ENCODE data around the gene CLTC.
A peak's percentile ranks its signal among the peaks of the same experiment; 100 is the strongest.

CLTC gene

DNA sequence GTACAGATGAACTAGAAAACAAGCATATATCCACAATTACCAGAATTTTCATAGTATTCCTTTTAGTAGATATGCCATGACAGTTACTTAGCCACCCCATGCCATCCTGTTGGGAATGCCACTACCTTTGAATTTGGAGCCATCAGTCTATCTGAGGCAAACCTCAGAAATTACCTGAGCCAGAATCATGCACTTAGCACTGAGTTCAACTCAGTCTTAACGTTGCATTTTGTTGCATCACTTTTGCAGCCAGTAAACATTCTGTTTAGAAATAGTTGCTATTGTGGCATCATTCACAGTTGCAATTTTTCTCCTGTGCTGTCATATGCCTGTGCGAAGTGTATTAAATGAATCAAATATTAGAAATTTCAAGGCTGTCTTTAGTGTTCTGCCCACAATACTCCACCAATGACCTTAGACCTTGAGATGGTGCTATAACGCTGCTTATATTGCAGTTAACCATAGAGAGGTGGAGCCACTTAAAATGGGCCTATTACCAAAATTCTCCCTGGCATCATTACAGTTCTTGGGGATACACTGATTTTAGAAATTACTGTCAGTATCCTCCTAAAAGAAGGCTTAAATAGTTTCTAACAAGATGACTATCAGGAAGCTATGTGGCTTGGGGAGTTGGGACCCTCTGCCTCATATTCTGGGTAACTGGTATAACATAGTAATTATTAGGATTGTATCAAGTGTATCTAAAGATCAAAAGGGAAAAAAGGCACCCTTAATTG lies 76.4 kb downstream of the CLTC start:
- H3K9ac ChIP-seq (ENCODE audit: low read depth in 1 of 2, low read length in 2 of 2): no peak overlapping the region
- H3K36me3 ChIP-seq (ENCODE audit: control insufficient read depth in 1 of 2, insufficient read depth in 2 of 2, low read length in 2 of 2): peaks cover 28 to 77% of the 10 kb centered on the region in 2 donors

DNA sequence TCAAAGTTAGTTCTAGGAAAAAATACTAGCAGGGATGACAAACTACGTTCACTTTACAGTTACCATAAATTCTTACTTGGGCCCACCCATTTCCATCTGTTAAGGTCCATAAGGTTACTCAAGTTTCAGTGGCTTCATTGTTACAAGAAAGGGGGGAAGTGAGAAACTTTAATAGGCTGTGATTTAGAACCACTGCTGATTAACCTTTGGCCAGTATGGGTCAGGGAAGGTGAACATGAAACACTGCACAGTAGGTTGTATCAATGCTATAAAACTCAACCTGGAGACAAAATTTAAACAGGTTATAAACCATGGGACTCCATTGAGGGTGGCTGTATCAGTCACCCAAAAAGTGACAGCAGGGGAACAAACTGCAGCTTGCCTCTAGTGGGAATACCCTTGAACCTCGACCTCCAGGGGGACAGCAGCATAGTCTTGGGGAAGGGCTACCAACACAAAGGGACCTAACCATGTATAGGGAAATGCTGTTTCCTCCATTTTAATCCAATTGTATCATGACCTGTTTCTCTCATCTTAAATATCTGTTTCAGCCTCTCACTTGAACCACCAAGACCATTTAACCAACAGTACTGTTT lies 77.1 kb downstream of the CLTC start:
- no peak overlapping the region for H3K27ac ChIP-seq (ENCODE audit: low read depth, low read length)
- H3K27me3 ChIP-seq (ENCODE audit: control insufficient read depth in 1 of 2, insufficient read depth in 2 of 2, low read length in 2 of 2): no peaks in the 10 kb centered on the region
- H3K4me1 ChIP-seq (ENCODE audit: control insufficient read depth in 1 of 2, insufficient read depth in 2 of 2, low read length in 2 of 2): peaks cover 4 to 17% of the 10 kb centered on the region in 2 donors
- no peaks in the 10 kb centered on the region for H3K9me3 ChIP-seq (ENCODE audit: control insufficient read depth in 1 of 2, low read length in 2 of 2)
- H3K36me3 ChIP-seq (ENCODE audit: control insufficient read depth in 1 of 2, insufficient read depth in 2 of 2, low read length in 2 of 2): peaks cover 28 to 74% of the 10 kb centered on the region in 2 donors
- H3K4me3 ChIP-seq (ENCODE audit: low read depth in 1 of 2, low read length in 2 of 2): no peak overlapping the region
- H3K9ac ChIP-seq (ENCODE audit: low read depth in 1 of 2, low read length in 2 of 2): no peak overlapping the region

More for the DNA sequence above, 76.4 kb downstream of the CLTC start:
- H3K27me3 ChIP-seq (ENCODE audit: control insufficient read depth in 1 of 2, insufficient read depth in 2 of 2, low read length in 2 of 2): no peaks in the 10 kb centered on the region
- no peak overlapping the region for H3K27ac ChIP-seq (ENCODE audit: low read depth, low read length)
- no peak overlapping the region for H3K4me3 ChIP-seq (ENCODE audit: low read depth in 1 of 2, low read length in 2 of 2)
- peaks cover 4 to 17% of the 10 kb centered on the region in 2 donors for H3K4me1 ChIP-seq (ENCODE audit: control insufficient read depth in 1 of 2, insufficient read depth in 2 of 2, low read length in 2 of 2)
- H3K9me3 ChIP-seq (ENCODE audit: control insufficient read depth in 1 of 2, low read length in 2 of 2): no peaks in the 10 kb centered on the region

DNA sequence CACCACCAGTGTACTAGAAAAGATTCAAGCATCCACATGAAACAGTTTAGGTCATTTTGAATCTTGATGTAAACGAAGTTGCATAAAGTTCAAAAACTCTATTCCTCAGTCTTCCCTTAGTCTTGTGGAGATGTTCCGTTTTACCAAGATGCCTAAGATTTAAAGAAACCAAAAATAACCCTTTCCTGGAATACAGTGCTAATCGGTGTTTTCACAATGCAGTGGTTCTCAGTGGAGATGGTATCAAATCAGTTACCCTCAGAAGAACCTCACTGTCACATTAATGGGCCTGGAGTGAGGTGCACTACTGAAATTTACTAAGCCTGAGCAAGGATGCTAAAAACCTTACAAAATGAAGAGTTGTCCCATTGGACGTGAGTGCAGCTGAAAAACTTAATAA lies 78.4 kb downstream of the CLTC start:
- H3K4me3 ChIP-seq (ENCODE audit: low read depth in 1 of 2, low read length in 2 of 2): no peak overlapping the region
- H3K4me1 ChIP-seq (ENCODE audit: control insufficient read depth in 1 of 2, insufficient read depth in 2 of 2, low read length in 2 of 2): peaks cover 4 to 17% of the 10 kb centered on the region in 2 donors
- no peak overlapping the region for H3K9ac ChIP-seq (ENCODE audit: low read depth in 1 of 2, low read length in 2 of 2)
- no peaks in the 10 kb centered on the region for H3K9me3 ChIP-seq (ENCODE audit: control insufficient read depth in 1 of 2, low read length in 2 of 2)
- H3K27me3 ChIP-seq (ENCODE audit: control insufficient read depth in 1 of 2, insufficient read depth in 2 of 2, low read length in 2 of 2): no peaks in the 10 kb centered on the region
- H3K36me3 ChIP-seq (ENCODE audit: control insufficient read depth in 1 of 2, insufficient read depth in 2 of 2, low read length in 2 of 2): peaks cover 25 to 69% of the 10 kb centered on the region in 2 donors
- no peak overlapping the region for H3K27ac ChIP-seq (ENCODE audit: low read depth, low read length)

DNA sequence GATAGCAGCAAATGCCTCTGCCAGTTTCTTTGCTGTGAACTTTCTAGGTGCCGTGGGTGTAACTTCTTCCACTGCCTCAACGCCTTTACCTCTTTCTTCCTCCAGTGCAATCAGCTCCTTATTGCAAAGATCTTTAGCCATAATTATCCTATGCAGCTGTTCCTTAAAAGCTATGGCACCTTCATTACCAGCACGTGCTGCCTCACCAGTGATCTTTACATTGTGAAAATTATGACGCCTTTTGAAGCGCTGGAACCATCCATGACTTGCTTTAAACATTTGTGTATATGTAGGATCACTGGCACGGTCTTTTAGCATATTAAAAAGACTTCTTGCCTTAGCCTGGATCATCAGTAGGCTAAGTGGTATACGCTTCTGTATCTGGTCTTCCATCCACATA lies 79.5 kb downstream of the CLTC start:
- Histone ChIP-seq H3K27me3 (ENCODE audit: control insufficient read depth in 1 of 2, insufficient read depth in 2 of 2, low read length in 2 of 2) (no peaks in the 10 kb centered on the region), H3K9ac (ENCODE audit: low read depth in 1 of 2, low read length in 2 of 2) (no peak overlapping the region), H3K4me3 (ENCODE audit: low read depth in 1 of 2, low read length in 2 of 2) (no peak overlapping the region), H3K9me3 (ENCODE audit: control insufficient read depth in 1 of 2, low read length in 2 of 2) (no peaks in the 10 kb centered on the region), H3K36me3 (ENCODE audit: control insufficient read depth in 1 of 2, insufficient read depth in 2 of 2, low read length in 2 of 2) (peaks cover 19 to 61% of the 10 kb centered on the region in 2 donors), H3K27ac (ENCODE audit: low read depth, low read length) (no peak overlapping the region), H3K4me1 (ENCODE audit: control insufficient read depth in 1 of 2, insufficient read depth in 2 of 2, low read length in 2 of 2) (peaks cover 4 to 17% of the 10 kb centered on the region in 2 donors)

DNA sequence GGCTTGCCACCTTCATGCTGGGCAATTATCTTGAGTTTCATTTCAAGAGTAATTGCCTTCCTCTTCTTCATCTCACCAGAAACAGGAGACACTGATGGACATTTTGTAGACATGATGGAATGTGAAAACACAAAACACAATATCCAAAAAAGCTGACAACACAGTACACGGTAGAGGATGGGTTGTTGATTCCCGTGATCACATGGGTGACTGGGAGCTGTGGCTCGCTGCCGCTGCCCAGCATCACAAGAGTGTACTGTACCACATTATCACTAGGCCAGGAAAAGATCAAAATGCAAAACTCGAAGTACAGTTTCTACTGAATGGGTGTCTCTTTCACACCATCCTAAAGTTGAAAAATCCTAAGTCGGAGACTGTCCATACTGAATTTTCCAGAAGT lies 80.1 kb downstream of the CLTC start:
- peaks cover 19 to 59% of the 10 kb centered on the region in 2 donors for H3K36me3 ChIP-seq (ENCODE audit: control insufficient read depth in 1 of 2, insufficient read depth in 2 of 2, low read length in 2 of 2)

DNA sequence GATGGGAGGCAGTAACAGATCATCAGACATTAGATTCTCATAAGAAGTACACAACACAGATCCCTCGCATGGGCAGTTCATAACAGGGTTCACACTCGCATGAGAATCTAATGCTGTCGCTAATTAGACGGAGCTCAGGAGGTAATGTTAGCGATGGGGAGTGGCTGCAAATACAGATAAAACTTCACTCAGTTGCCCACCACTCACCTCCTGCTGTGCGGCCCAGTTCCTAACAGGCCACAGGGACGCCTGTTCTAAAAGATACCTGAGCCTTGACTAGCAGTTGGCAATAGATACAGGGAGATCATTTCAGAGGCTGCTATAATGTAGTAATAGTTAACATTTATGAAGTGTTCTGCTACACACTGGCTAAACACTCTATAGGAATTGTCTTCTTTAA lies 82.6 kb downstream of the CLTC start:
- no peaks in the 10 kb centered on the region for H3K9me3 ChIP-seq (ENCODE audit: control insufficient read depth in 1 of 2, low read length in 2 of 2)
- no peak overlapping the region for H3K27ac ChIP-seq (ENCODE audit: low read depth, low read length)
- H3K9ac ChIP-seq (ENCODE audit: low read depth in 1 of 2, low read length in 2 of 2): no peak overlapping the region
- H3K36me3 ChIP-seq (ENCODE audit: control insufficient read depth in 1 of 2, insufficient read depth in 2 of 2, low read length in 2 of 2): peaks cover 5 to 37% of the 10 kb centered on the region in 2 donors
- peaks cover 11 to 12% of the 10 kb centered on the region in 2 donors for H3K4me1 ChIP-seq (ENCODE audit: control insufficient read depth in 1 of 2, insufficient read depth in 2 of 2, low read length in 2 of 2)
- no peak overlapping the region for H3K4me3 ChIP-seq (ENCODE audit: low read depth in 1 of 2, low read length in 2 of 2)
- no peaks in the 10 kb centered on the region for H3K27me3 ChIP-seq (ENCODE audit: control insufficient read depth in 1 of 2, insufficient read depth in 2 of 2, low read length in 2 of 2)

More for the DNA sequence above, 80.1 kb downstream of the CLTC start:
- no peak overlapping the region for H3K9ac ChIP-seq (ENCODE audit: low read depth in 1 of 2, low read length in 2 of 2)
- no peak overlapping the region for H3K27ac ChIP-seq (ENCODE audit: low read depth, low read length)
- no peak overlapping the region for H3K4me3 ChIP-seq (ENCODE audit: low read depth in 1 of 2, low read length in 2 of 2)
- no peaks in the 10 kb centered on the region for H3K9me3 ChIP-seq (ENCODE audit: control insufficient read depth in 1 of 2, low read length in 2 of 2)
- H3K4me1 ChIP-seq (ENCODE audit: control insufficient read depth in 1 of 2, insufficient read depth in 2 of 2, low read length in 2 of 2): peaks cover 4 to 17% of the 10 kb centered on the region in 2 donors
- H3K27me3 ChIP-seq (ENCODE audit: control insufficient read depth in 1 of 2, insufficient read depth in 2 of 2, low read length in 2 of 2): no peaks in the 10 kb centered on the region

DNA sequence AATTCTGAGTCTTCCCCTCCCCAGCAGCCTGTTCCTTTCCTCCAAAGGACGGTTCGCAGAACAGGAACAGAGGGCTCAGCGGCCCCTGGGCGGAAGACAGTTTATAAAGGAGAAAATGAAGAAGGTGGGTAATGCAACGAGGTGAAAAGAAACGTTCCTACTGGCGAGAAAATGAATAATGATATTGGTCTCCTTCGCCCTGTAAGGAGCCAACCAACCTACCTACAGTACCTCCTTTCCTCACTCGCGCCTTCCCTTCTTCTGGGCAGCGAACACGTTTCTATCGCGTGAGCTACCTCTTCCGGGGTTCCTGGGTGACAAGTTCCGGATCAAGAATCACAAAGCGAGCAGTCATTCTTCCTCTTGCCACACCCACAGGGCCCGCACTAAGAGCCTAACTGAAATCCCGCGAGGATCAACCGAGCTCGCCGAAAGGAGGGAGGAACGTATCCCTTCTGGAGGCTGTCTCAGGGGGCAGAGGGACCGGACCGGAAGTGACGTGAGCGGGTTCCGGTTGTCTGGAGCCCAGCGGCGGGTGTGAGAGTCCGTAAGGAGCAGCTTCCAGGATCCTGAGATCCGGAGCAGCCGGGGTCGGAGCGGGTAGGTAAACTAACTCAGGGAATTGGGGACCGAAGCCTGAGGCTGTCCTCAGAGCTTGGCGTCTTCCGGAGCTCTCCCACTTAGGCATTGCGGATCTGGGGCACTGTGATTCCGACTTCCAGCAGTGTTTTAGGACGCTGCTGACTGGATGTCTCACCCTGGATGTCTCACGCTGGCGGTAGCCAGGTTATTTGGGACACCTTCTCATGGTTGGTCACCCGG lies 87.7 kb downstream of the CLTC start, which contains the start of the genes PTRH2 and VMP1:
PTRH2 (minus strand) TSS at position 282 of the 822 bp plus-strand sequence. CDS start 9,452 bp downstream, outside the sequence.
VMP1 (plus strand) TSS at position 506 of the 822 bp plus-strand sequence. CDS start 23,793 bp downstream, outside the sequence.
- Histone ChIP-seq H3K27me3 (ENCODE audit: control insufficient read depth in 1 of 2, insufficient read depth in 2 of 2, low read length in 2 of 2) (no peaks in the 10 kb centered on the region), H3K4me3 (ENCODE audit: low read depth in 1 of 2, low read length in 2 of 2) (peak within 1 kb of the TSS; percentile 88 to 100), H3K36me3 (ENCODE audit: control insufficient read depth in 1 of 2, insufficient read depth in 2 of 2, low read length in 2 of 2) (peaks cover 0 to 6% of the 10 kb centered on the region in 2 donors), H3K4me1 (ENCODE audit: control insufficient read depth in 1 of 2, insufficient read depth in 2 of 2, low read length in 2 of 2) (peaks cover 36 to 44% of the 10 kb centered on the region in 2 donors), H3K27ac (ENCODE audit: low read depth, low read length) (peak within 1 kb of the TSS; percentile 89), H3K9me3 (ENCODE audit: control insufficient read depth in 1 of 2, low read length in 2 of 2) (no peaks in the 10 kb centered on the region), H3K9ac (ENCODE audit: low read depth in 1 of 2, low read length in 2 of 2) (peak within 1 kb of the TSS; percentile 74 to 100)

DNA sequence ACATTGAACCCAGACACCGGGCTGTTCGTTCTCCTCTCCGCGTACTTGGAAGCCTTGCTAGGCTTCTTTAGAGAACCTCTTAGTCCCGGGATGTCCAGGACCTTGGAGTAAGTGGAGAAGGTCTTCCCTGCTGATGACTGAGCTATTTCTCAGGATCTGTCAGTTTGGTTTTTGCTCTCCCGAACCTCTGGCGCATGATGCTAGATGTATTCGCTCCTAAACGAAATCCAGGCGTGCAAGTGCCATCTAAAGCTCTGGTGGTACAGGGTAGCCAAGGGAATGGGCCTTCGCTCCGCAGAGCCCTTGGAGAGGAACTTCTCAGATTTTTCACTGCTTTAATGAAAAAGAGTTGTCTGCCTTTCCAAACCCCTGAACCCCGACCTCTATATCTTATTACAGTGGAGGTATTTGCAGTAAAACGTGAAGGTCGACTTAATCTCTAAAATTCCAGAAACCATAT lies 88.3 kb downstream of the CLTC start:
- peak overlapping the region; percentile 88 to 100 for H3K4me3 ChIP-seq (ENCODE audit: low read depth in 1 of 2, low read length in 2 of 2)
- H3K4me1 ChIP-seq (ENCODE audit: control insufficient read depth in 1 of 2, insufficient read depth in 2 of 2, low read length in 2 of 2): peaks cover 36 to 51% of the 10 kb centered on the region in 2 donors
- H3K9ac ChIP-seq (ENCODE audit: low read depth in 1 of 2, low read length in 2 of 2): peak overlapping the region; percentile 74 to 100
- peaks cover 0 to 5% of the 10 kb centered on the region in 2 donors for H3K36me3 ChIP-seq (ENCODE audit: control insufficient read depth in 1 of 2, insufficient read depth in 2 of 2, low read length in 2 of 2)
- H3K27ac ChIP-seq (ENCODE audit: low read depth, low read length): peak overlapping the region; percentile 89
- no peaks in the 10 kb centered on the region for H3K27me3 ChIP-seq (ENCODE audit: control insufficient read depth in 1 of 2, insufficient read depth in 2 of 2, low read length in 2 of 2)
- H3K9me3 ChIP-seq (ENCODE audit: control insufficient read depth in 1 of 2, low read length in 2 of 2): no peaks in the 10 kb centered on the region

DNA sequence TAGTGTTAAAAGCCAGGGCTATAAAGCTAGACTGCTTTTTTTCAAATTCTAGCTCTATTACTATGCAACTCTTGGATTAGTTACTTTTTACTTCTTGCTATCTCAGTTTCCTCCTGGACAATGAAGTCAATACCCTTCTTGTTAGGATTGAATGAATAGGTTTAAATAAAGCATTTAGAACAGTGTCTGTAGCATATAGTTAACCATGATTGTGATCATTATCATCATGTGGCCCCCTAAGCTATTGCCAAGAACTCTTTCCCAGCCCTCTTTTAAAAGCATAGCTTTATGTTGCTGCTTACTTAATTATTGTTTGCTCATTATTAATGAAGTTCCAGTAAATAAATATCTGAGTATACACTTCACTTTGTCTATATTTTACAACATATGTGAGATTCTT lies 92.2 kb downstream of the CLTC start:
- Histone ChIP-seq H3K27me3 (ENCODE audit: control insufficient read depth in 1 of 2, insufficient read depth in 2 of 2, low read length in 2 of 2) (no peaks in the 10 kb centered on the region), H3K27ac (ENCODE audit: low read depth, low read length) (no peak overlapping the region), H3K9me3 (ENCODE audit: control insufficient read depth in 1 of 2, low read length in 2 of 2) (no peaks in the 10 kb centered on the region), H3K9ac (ENCODE audit: low read depth in 1 of 2, low read length in 2 of 2) (no peak overlapping the region), H3K4me1 (ENCODE audit: control insufficient read depth in 1 of 2, insufficient read depth in 2 of 2, low read length in 2 of 2) (peaks cover 25 to 40% of the 10 kb centered on the region in 2 donors), H3K4me3 (ENCODE audit: low read depth in 1 of 2, low read length in 2 of 2) (no peak overlapping the region), H3K36me3 (ENCODE audit: control insufficient read depth in 1 of 2, insufficient read depth in 2 of 2, low read length in 2 of 2) (no peaks in the 10 kb centered on the region)
